HG03039 (cell line): ENCODE data around the gene MROH7.

Source experiments
- ATAC-seq: cut with Tn5 transposase; IDR thresholded peaks from one replicate; pipeline ENCODE4 v1.9.1; 2021; ENCODE audit warnings: mild to moderate bottlenecking, moderate library complexity; ENCODE audit not compliant: unreplicated experiment

MROH7 gene

GRCh38 chr1:54640863-54641836, at the start of gene MROH7:
Gene MROH7, plus strand, starts transcription at chr1:54641786. Its CDS starts 11,141 bp downstream, at chr1:54652927.
- ATAC-seq: no peak

DNA sequence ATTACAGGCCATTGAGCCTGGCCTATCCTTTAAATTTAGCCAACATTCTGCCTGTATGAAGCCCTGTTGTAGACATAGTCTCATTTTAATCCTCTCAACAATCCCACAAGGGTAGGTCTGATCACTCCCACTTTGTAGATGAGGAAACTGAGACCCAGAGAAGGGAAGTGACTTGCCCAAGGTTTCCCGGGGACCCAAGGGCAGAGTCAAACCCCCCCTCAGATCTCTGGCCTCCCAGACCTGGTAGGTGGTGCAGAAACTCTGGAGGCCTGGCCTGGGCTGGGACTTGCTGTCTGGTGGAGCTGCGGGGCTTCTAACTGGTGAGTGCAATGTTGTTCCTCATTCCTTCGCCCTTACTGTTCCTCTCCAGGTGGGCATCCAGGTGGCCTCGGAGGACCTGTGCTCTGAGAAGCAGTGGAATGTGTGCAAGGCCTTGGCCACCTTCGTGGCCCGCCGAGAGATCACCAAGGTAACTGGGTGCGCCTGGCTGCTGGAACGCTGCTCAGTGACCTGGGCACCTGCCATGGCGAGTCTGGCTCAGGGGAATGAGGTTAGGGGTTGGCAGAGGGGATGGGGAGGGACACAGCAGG, 47.9 kb upstream of the MROH7 start:
- no peak for ATAC-seq

- no peak for ATAC-seq
These were observed 47.1 kb upstream of the MROH7 start for GRCh38 chr1:54594463-54594862.

DNA sequence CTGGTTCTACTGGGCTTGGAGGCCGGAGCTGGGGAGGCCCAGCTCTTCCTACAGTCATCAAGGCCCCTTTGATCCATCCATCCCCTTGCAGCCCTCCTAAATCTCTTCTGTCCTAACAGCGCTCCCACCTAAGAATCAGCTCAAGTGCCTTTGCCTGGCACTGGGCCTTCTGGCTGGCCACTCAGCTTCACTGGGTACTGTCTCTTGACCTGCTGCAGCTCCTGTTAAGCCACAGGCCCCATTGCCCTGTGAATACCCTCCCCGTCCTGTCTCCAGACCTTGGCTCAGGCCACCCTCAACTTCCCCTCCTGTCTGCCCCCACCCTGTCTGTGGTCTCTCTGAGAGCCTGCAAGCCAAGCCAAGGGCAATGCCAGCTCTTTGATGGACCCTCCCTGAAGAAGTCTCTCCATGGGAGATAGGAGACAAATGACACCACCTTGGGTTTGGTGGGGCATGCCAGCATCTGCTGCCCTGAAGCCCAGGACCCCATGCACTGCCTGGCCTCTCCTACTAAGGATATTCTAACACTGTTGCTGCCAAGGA, 45.6 kb upstream of the MROH7 start:
- ATAC-seq: no peak

DNA sequence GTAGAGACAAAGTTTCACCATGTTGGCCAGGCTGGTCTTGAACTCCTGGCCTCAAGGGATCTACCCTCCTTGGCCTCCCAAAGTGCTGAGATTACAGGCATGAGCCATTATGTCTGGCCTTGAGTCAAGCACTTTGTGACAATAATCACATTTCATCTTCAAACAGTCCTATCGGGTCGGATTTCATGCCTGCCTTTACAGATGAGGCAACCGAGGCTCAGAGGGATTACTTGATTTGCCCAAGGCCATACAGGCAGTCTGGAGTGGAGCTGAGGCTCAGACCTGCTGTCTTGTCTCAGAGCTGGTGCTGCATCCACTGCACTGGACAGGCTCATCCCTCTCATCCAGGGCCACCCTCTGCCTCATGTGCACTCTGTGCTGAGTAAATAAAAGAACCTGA, 44.8 kb upstream of the MROH7 start:
- no peak for ATAC-seq

DNA sequence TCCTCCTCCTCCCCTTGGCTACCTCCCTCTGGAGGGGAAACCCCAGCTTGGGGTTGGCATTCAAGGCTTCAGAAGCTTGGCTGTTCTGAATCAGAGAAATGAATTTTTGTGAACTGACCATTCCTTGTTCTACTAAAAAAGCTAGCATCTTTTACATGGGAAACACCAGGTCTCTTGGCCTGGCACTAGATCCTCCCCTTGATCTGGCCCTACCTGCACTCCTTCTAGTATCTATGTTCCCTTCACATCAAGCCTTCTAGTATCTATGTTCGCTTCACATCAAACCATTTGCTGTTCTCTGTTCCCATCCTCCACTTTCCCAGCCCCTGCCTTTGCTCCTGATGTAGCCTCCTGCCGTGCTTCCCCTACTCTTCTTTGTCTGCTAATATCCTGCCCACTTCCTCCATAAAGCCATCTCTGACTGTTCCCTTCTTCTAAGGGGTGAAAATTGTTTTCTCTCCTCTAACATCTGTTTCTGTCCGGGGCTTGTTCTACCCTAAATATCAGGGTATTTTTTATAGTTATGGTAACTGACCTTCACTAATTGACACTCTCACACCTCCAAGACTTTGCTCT, 44.0 kb upstream of the MROH7 start:
- ATAC-seq: no peak

DNA sequence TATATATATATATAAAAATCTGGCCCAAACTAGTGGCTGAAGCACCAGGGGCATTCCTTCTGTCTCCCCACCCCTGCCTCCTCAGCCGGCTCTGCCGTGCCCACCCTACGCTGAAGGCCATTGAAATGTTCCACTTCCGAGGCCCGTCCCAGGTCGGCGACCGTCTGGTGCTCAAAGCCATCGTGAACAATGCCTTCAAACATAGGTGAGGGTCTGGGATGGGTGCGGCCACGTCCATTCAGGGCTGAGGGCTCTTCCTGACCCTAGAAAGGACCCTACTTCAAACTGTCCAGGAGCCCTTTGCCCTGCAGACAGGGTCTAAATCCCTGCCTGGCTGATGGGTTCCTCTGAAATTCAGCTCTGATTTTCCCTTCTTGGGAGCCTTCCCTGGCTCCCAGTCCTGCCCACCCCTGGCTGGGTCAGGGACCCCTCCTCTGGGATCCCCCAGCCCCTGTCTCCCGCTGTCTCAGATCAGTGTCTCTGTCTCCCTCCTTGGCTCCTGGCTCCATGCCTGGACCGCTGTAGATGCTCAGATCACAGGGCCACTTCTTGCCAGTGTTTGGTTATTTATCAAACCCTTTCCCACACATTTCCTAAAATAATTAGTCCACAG, 42.3 kb upstream of the MROH7 start:
- no peak for ATAC-seq

- no peak for ATAC-seq
These were observed 40.5 kb upstream of the MROH7 start for GRCh38 chr1:54600947-54601721.

- no peak for ATAC-seq
These were observed 39.9 kb upstream of the MROH7 start for GRCh38 chr1:54601730-54602129.

GRCh38 chr1:54602554-54602953, 39.0 kb upstream of the MROH7 start:
- no peak for ATAC-seq

GRCh38 chr1:54603241-54603640, 38.3 kb upstream of the MROH7 start:
- ATAC-seq: no peak

DNA sequence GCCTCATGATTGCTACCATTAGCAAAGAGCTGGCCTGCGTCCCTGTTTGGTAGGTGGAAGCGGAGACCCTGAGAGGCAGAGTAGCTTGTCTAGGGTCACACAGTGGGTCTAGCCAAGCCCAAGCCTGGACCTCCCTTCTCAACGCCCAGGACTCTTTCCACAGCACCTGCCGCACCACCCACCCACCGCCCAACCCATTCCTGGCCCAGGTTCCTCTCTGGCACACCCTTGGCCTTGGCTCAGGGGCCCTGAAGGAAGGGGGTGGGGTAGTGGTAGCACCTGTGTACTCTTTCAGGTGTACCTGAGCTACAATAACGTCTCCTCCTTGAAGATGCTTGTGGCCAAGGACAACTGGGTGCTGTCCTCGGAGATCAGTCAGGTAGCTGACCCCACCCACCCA, 37.5 kb upstream of the MROH7 start:
- ATAC-seq: no peak

DNA sequence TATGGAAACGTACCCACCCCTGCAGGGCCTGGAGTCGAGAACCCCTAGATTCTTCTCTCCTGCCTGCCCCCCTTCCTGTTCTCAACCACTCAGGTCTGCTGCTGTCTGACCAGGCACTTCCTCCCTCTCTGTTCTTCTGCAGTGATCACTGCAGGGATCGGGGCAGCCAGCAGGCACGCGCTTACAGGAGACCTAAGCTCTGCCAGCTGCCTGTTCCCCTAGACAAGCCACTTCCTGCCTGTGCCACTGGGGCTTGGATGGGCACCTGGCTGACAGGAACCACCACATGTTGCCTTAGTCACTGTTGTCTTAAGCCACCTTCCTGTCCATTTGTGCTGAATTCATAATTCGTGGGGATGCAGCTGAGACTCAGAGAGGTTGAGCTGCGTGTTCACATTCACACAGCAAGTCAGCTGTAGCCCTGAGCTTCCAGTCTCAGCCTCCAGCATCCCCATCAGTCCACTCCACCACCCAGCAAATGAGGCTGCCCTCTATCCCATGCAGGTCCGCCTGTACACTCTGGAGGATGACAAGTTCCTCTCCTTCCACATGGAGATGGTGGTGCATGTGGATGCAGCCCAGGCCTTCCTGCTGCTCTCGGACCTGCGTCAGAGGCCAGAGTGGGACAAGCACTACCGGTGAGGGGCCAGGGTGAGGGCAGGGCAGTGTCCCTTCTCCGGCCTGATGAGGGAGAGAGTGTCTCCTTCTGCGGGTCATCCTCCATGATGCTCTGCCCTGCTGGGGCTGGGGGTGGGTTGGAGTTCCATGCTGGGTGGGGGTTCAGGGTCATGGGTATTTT, 36.8 kb upstream of the MROH7 start:
- ATAC-seq: no peak

- no peak for ATAC-seq
These were observed 35.2 kb upstream of the MROH7 start for GRCh38 chr1:54606096-54606989.

DNA sequence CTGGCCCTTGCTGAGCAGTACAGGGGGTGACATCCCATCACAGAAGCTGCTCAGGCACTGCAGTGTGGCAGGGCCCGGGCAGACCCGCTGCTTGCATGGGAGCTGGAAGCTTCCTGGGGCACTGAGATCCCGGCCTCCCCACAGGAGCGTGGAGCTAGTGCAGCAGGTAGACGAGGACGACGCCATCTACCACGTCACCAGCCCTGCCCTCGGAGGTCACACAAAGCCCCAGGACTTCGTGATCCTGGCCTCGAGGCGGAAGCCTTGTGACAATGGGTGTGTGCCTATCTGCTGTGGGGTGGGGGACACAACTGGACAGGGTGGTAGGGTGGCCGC, 34.6 kb upstream of the MROH7 start:
- no peak for ATAC-seq

GRCh38 chr1:54607821-54608565, 33.6 kb upstream of the MROH7 start:
- no peak for ATAC-seq

- no peak for ATAC-seq
These were observed 32.9 kb upstream of the MROH7 start for GRCh38 chr1:54608566-54609230.
